LNCaP clone FGC (cell line): ENCODE data around the gene RAD18.

Source experiments
- DNase-seq: peaks from one replicate; pipeline ENCODE4 v3.0.0-alpha.2; 2011; ENCODE audit warnings: low read depth
- H3K4me3 ChIP-seq: 2 replicates; pipeline ENCODE4 v1.5.1; 2011; ENCODE audit warnings: mild to moderate bottlenecking, low read depth, low read length, control low read depth
- TF ChIP-seq, protein P1 (sequence below): IDR thresholded peaks from 2 replicates; pipeline ENCODE4 v1.5.1; 2012; ENCODE audit warnings: mild to moderate bottlenecking; ENCODE audit not compliant: control insufficient read depth, insufficient read depth; ENCODE audit errors: extremely low read depth

RAD18 gene

GRCh38 chr3:8864402-8865350, 98.6 kb downstream of the RAD18 start:
- no peak overlapping the region for H3K4me3 ChIP-seq
- TF ChIP-seq, protein P1, sequence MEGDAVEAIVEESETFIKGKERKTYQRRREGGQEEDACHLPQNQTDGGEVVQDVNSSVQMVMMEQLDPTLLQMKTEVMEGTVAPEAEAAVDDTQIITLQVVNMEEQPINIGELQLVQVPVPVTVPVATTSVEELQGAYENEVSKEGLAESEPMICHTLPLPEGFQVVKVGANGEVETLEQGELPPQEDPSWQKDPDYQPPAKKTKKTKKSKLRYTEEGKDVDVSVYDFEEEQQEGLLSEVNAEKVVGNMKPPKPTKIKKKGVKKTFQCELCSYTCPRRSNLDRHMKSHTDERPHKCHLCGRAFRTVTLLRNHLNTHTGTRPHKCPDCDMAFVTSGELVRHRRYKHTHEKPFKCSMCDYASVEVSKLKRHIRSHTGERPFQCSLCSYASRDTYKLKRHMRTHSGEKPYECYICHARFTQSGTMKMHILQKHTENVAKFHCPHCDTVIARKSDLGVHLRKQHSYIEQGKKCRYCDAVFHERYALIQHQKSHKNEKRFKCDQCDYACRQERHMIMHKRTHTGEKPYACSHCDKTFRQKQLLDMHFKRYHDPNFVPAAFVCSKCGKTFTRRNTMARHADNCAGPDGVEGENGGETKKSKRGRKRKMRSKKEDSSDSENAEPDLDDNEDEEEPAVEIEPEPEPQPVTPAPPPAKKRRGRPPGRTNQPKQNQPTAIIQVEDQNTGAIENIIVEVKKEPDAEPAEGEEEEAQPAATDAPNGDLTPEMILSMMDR: no peak
- no peak for DNase-seq

DNA sequence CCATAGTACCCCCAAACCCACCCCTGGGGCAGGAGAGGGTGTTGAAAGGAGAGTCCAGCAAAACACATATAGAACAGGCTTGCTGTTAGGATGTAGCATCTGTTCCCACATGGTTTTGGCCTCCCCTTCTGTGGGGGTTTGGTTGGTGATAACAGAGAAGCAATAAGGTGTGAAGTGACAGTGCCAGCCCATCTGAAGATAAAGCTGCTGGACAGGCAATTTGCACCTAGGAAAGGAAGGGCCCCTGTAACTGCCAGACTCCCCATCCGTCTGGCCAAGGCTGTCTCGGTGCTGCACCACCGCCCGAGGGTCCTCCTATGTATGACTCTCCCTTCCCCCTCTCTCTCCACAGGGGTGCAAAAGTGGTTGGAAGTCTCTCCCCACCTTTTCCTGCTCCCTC, 99.4 kb downstream of the RAD18 start:
- TF ChIP-seq, protein P1: no peak
- no peak overlapping the region for H3K4me3 ChIP-seq
- DNase-seq: no peak

- DNase-seq: no peak
- TF ChIP-seq, protein P1: no peak
- no peak overlapping the region for H3K4me3 ChIP-seq
Observed at GRCh38 chr3:8857720-8858367, 105.4 kb downstream of the RAD18 start.

GRCh38 chr3:8856721-8857120, 106.6 kb downstream of the RAD18 start:
- TF ChIP-seq, protein P1: no peak
- DNase-seq: no peak
- H3K4me3 ChIP-seq: no peak overlapping the region

DNA sequence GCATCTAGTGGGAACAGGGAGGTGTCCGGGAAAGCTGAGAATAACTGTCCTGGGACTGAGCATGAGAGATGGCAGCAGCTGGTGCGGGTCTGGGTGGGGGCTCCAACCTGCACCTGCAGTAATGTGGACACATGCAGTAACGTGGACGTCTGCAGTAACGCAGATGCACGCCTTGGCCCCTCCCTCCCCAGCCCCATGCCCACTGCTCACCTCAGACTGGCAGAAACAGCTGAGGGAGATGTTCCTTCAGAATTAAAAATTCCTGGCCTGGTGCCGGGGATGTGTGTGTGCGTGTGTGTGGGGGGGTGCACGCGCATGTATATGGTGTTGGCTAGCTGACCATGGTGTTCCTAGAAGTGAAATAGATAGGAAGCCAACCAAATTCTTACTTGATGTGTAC, 107.2 kb downstream of the RAD18 start:
- no peak for DNase-seq
- H3K4me3 ChIP-seq: no peak overlapping the region
- TF ChIP-seq, protein P1: no peak

DNA sequence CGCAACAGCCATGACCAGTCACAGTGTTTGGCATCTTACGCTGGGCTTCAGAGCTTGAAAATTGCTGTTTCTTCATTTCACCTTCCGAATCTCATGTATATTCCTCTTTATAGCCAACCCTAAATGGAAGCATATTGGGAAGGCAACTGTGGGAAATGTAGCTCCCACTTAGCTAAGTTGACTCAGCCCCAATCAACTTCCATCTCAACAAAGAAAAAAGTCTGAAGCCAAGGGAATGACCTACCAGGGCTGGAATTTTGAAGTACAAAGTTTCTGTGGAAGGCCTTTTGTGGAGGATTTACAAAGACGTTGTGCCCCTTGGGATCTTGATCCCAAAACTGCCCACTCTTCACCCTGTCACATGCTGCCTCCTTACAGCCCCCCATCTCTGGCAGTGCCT, 108.6 kb downstream of the RAD18 start:
- TF ChIP-seq, protein P1: no peak
- no peak overlapping the region for H3K4me3 ChIP-seq
- no peak for DNase-seq

DNA sequence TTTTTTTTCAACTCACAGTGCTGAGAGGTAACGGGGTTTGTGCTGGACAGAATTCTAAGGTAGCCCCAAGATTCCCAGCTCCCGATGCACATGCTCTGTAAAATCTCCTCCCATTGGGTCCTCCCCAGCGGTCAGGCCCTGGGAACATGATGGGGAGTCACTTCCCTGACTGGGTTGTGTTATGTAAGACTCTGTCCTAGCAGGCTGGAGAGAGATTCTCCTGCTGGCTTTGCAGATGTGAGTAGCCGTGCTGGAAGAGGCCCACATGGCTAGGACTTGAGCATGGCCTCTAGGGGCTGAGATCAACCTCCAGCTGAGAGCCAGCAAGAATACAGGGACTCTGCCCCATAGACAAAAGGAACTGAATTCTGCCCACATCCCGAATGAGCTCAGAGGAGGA, 110.2 kb downstream of the RAD18 start:
- no peak for DNase-seq
- H3K4me3 ChIP-seq: no peak overlapping the region
- TF ChIP-seq, protein P1: no peak
